Activated T-cell treated with anti-CD3 and anti-CD28 coated beads, Interleukin-2, amount 50 U/mL, for 72 hours (primary cell): Measurements from ENCODE around the gene COX15. TPM values are rescaled to one million over a fixed set of nuclear protein-coding genes. Genes with fewer than 3 reads are reported as not detected.
"Not testable (repeated sequence)": the region's sequence is repeated elsewhere in the genome, so short reads cannot be mapped to it uniquely, and the experiment has no call there.

Experiments
- ATAC-seq, 2 donors: fragments of 150-1000 bp; cut with Tn5 transposase; replicated peaks in 1 of 2; 2 replicates each; pipeline ENCODE4 v1.10.0; 2021; ENCODE audit warnings: moderate library complexity in 2 of 2, mild to moderate bottlenecking in 1 of 2
- DNase-seq, 2 donors: peaks; one replicate each; pipeline ENCODE4 v3.0.0; 2021 to 2022; ENCODE audit warnings: mixed read lengths in 1 of 2
- H3K27ac Mint-ChIP-seq: one replicate; pipeline ENCODE4 v1.8.0; 2022; ENCODE audit warnings: mild to moderate bottlenecking, moderate library complexity, mixed read lengths
- H3K27me3 Mint-ChIP-seq: one replicate; pipeline ENCODE4 v1.8.0; 2022; ENCODE audit warnings: low read depth, mixed read lengths
- H3K36me3 Mint-ChIP-seq, 2 donors: one replicate each; pipeline ENCODE4 v1.8.0; 2022; ENCODE audit warnings: mixed read lengths in 2 of 2, mild to moderate bottlenecking in 1 of 2; ENCODE audit not compliant: insufficient read depth in 2 of 2
- H3K4me1 Mint-ChIP-seq: one replicate; pipeline ENCODE4 v1.8.0; 2022; ENCODE audit warnings: low read depth, mixed read lengths
- H3K4me3 Mint-ChIP-seq, 2 donors: one replicate each; pipeline ENCODE4 v1.8.0; 2022; ENCODE audit warnings: mild to moderate bottlenecking in 2 of 2, mixed read lengths in 2 of 2, moderate library complexity in 2 of 2
- H3K9me3 Mint-ChIP-seq, 2 donors: one replicate each; pipeline ENCODE4 v1.8.0; 2022; ENCODE audit warnings: mixed read lengths in 2 of 2
- total RNA-seq, 2 donors: library from RNA; stranded (reverse); gene quantifications; one replicate each; pipeline ENCODE4 v1.2.3, GENCODE V29; 2022

Gene COX15
- total RNA-seq, 2 donors from 2014 or later, result 33.4 to 38.2 TPM

GRCh38 chr10:99758211-99758891 is 26.4 kb upstream of the COX15 start:
- ATAC-seq, result no peak
- H3K27me3 Mint-ChIP-seq, result no peaks in the 10 kb centered on the region
- no peak for DNase-seq
- H3K9me3 Mint-ChIP-seq, result peaks cover 0 to 5% of the 10 kb centered on the region in 2 donors
- no peak overlapping the region for H3K4me3 Mint-ChIP-seq
- peak overlapping the region; percentile 34 for H3K27ac Mint-ChIP-seq
- no peaks in the 10 kb centered on the region for H3K4me1 Mint-ChIP-seq
- H3K36me3 Mint-ChIP-seq, result peaks cover 14 to 45% of the 10 kb centered on the region in 2 donors

- H3K27ac Mint-ChIP-seq, result no peak overlapping the region
- H3K36me3 Mint-ChIP-seq, result peaks cover 11 to 36% of the 10 kb centered on the region in 2 donors
- H3K4me3 Mint-ChIP-seq, result no peak overlapping the region
- no peak for DNase-seq
- no peaks in the 10 kb centered on the region for H3K4me1 Mint-ChIP-seq
- H3K9me3 Mint-ChIP-seq, result no peaks in the 10 kb centered on the region
- H3K27me3 Mint-ChIP-seq, result no peaks in the 10 kb centered on the region
- ATAC-seq, result no peak
Observed at GRCh38 chr10:99756159-99756558, 24.2 kb upstream of the COX15 start.

DNA sequence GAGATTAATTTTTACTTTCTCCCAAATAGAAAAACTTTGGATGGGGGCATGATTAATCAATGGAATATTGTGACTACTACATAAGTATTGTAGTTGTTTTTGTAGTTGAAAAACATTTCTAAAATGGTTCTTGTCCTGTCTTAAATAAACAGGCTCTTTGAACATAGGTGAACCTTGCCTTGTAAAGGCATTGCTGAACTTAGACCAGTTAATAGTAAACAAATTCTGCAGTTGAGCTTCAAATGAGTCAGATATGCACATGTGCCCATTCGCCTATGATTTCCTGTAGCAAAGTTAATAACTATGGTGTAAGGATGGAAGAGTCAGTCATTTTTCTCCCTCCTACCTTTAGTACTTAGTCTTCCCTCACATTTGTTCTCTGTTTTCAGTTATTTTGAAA is 22.7 kb upstream of the COX15 start:
- Mint-ChIP-seq H3K27ac (no peak overlapping the region), H3K36me3 (peaks cover 8 to 38% of the 10 kb centered on the region in 2 donors), H3K9me3 (no peaks in the 10 kb centered on the region), H3K4me3 (no peak overlapping the region), H3K4me1 (no peaks in the 10 kb centered on the region), H3K27me3 (no peaks in the 10 kb centered on the region)
- DNase-seq (no peak), ATAC-seq (no peak)

GRCh38 chr10:99750641-99751040 is 18.7 kb upstream of the COX15 start:
- Mint-ChIP-seq H3K4me3 (no peak overlapping the region), H3K36me3 (peaks cover 0 to 22% of the 10 kb centered on the region in 2 donors), H3K9me3 (no peaks in the 10 kb centered on the region), H3K27ac (no peak overlapping the region), H3K27me3 (no peaks in the 10 kb centered on the region), H3K4me1 (peaks cover 5% of the 10 kb centered on the region)
- DNase-seq, result no peak
- ATAC-seq, result no peak

GRCh38 chr10:99748823-99749451 is 17.0 kb upstream of the COX15 start:
- ATAC-seq (no peak), DNase-seq (no peak)
- H3K9me3 Mint-ChIP-seq, result no peaks in the 10 kb centered on the region
- H3K27me3 Mint-ChIP-seq, result no peaks in the 10 kb centered on the region
- H3K27ac Mint-ChIP-seq, result no peak overlapping the region
- H3K4me3 Mint-ChIP-seq, result no peak overlapping the region
- H3K4me1 Mint-ChIP-seq, result peaks cover 5% of the 10 kb centered on the region
- H3K36me3 Mint-ChIP-seq, result peaks cover 2 to 26% of the 10 kb centered on the region in 2 donors

GRCh38 chr10:99746166-99746565 is 14.2 kb upstream of the COX15 start:
- DNase-seq, H3K4me3 Mint-ChIP-seq, H3K27me3 Mint-ChIP-seq, ATAC-seq, H3K27ac Mint-ChIP-seq, H3K9me3 Mint-ChIP-seq: not testable (repeated sequence)
- peaks cover 23% of the 10 kb centered on the region for H3K4me1 Mint-ChIP-seq
- H3K36me3 Mint-ChIP-seq, result peaks cover 16 to 42% of the 10 kb centered on the region in 2 donors

- DNase-seq (no peak), ATAC-seq (no peak)
- Mint-ChIP-seq H3K36me3 (peaks cover 25 to 55% of the 10 kb centered on the region in 2 donors), H3K27me3 (no peaks in the 10 kb centered on the region), H3K27ac (no peak overlapping the region), H3K4me1 (peaks cover 24% of the 10 kb centered on the region), H3K4me3 (no peak overlapping the region), H3K9me3 (peaks cover 7 to 8% of the 10 kb centered on the region in 2 donors)
Observed at GRCh38 chr10:99743841-99744240, 11.9 kb upstream of the COX15 start.

- peaks cover 19% of the 10 kb centered on the region for H3K4me1 Mint-ChIP-seq
- ATAC-seq, result no peak
- H3K4me3 Mint-ChIP-seq, result peak overlapping the region in 1 of 2 donors; percentile 7
- no peak for DNase-seq
- no peaks in the 10 kb centered on the region for H3K27me3 Mint-ChIP-seq
- peaks cover 7 to 8% of the 10 kb centered on the region in 2 donors for H3K9me3 Mint-ChIP-seq
- H3K27ac Mint-ChIP-seq, result no peak overlapping the region
- peaks cover 25 to 51% of the 10 kb centered on the region in 2 donors for H3K36me3 Mint-ChIP-seq
Observed at GRCh38 chr10:99742701-99743100, 10.8 kb upstream of the COX15 start.

GRCh38 chr10:99742254-99742653 is 10.3 kb upstream of the COX15 start:
- DNase-seq, result no peak
- Mint-ChIP-seq H3K9me3 (peaks cover 7 to 8% of the 10 kb centered on the region in 2 donors), H3K36me3 (peaks cover 28 to 55% of the 10 kb centered on the region in 2 donors), H3K4me3 (no peak overlapping the region), H3K27ac (no peak overlapping the region), H3K27me3 (no peaks in the 10 kb centered on the region), H3K4me1 (peaks cover 19% of the 10 kb centered on the region)
- no peak for ATAC-seq

DNA sequence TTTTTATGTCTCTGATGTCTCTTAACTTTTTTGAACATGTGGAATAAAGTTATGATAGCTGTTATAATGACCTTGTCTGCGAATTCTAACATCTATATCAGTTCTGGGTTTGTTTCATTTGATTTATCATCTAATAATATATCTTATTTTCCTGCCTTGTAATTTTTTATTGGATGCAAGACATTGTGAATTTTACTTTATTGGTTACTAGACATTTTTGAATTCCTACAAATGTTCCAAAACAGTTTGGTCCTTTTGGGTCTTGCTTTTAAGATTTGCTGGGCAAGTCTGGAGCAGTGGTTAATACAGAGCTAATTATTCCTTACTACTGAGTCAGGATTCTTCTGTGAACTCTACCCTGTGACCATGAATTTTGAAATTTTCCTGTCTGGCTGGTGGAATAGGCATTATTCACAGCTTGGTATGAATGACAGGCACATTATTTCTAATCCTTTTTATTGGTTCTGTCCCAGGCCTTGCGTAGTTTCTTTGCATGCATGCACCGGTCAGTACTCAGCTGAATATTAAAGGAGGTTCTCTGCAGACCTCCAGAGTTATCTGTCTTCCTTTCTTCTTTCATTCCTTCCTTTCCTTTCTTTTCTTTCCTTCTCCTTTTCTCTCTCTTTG is 9.1 kb upstream of the COX15 start:
- no peak overlapping the region for H3K4me3 Mint-ChIP-seq
- peaks cover 29 to 63% of the 10 kb centered on the region in 2 donors for H3K36me3 Mint-ChIP-seq
- no peak for DNase-seq
- H3K4me1 Mint-ChIP-seq, result peaks cover 19% of the 10 kb centered on the region
- peaks cover 7 to 8% of the 10 kb centered on the region in 2 donors for H3K9me3 Mint-ChIP-seq
- H3K27ac Mint-ChIP-seq, result no peak overlapping the region
- no peaks in the 10 kb centered on the region for H3K27me3 Mint-ChIP-seq
- ATAC-seq, result no peak

DNA sequence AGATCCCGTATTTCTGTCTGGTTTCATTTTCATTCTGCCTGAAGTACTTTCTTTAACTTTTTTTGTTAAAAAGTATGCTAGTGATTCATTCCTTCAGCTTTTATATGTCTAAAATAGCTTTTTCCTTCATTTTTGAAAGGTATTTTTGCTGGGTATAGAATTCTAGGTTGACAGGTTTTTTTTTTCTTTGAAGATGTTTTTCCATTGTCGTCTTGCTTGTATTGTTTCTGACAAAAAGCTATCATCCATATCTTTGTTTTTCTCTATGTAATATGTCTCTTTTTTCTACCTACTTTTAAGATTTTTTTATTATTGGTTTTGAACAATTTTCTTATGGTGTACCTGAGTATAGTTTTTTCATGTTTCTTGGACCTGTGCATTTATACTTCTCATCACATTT is 8.3 kb upstream of the COX15 start:
- H3K27ac Mint-ChIP-seq, result no peak overlapping the region
- H3K4me1 Mint-ChIP-seq, result peaks cover 19% of the 10 kb centered on the region
- H3K4me3 Mint-ChIP-seq, result no peak overlapping the region
- peaks cover 29 to 61% of the 10 kb centered on the region in 2 donors for H3K36me3 Mint-ChIP-seq
- DNase-seq (no peak), ATAC-seq (no peak)
- H3K9me3 Mint-ChIP-seq, result peaks cover 7 to 8% of the 10 kb centered on the region in 2 donors
- H3K27me3 Mint-ChIP-seq, result no peaks in the 10 kb centered on the region

GRCh38 chr10:99734111-99734510 is 2.2 kb upstream of the COX15 start:
- not testable (repeated sequence) for H3K27me3 Mint-ChIP-seq, H3K9me3 Mint-ChIP-seq, ATAC-seq, H3K27ac Mint-ChIP-seq, DNase-seq
- H3K4me3 Mint-ChIP-seq, result peak overlapping the region in 1 of 2 donors; percentile 85
- H3K4me1 Mint-ChIP-seq, result peaks cover 32% of the 10 kb centered on the region
- peaks cover 11 to 30% of the 10 kb centered on the region in 2 donors for H3K36me3 Mint-ChIP-seq

GRCh38 chr10:99733366-99733765 is 1.4 kb upstream of the COX15 start:
- Mint-ChIP-seq H3K9me3 (no peaks in the 10 kb centered on the region), H3K4me3 (peak overlapping the region; percentile 75 to 85), H3K4me1 (peaks cover 39% of the 10 kb centered on the region), H3K27ac (no peak overlapping the region), H3K27me3 (no peaks in the 10 kb centered on the region), H3K36me3 (peaks cover 12 to 29% of the 10 kb centered on the region in 2 donors)
- no peak for ATAC-seq
- DNase-seq, result no peak
